Activated naive CD4-positive, alpha-beta T cell treated with anti-CD3 and anti-CD28 coated beads, Interleukin-2, amount 10 ng/mL, durations not matched to agents 7 days and 5 days (primary cell): ENCODE measurements around the gene TOM1L2.
A peak's percentile ranks its signal among the peaks of the same experiment; 100 is the strongest.

Source experiments
- CTCF ChIA-PET: fragments of 350-600 bp; sonication (Branson Sonifier 250); formaldehyde crosslinking; loops from one replicate; lab custom pipeline; 2021; ENCODE audit warnings: antibody characterized with exemption; lab: Charles Lee
- DNase-seq: peaks from one replicate; pipeline ENCODE4 v3.0.0-alpha.2; 2020
- H3K27ac Mint-ChIP-seq: one replicate; pipeline ENCODE4 v1.8.0; 2021; ENCODE audit warnings: mild to moderate bottlenecking, moderate library complexity, mixed read lengths
- H3K27me3 Mint-ChIP-seq: one replicate; pipeline ENCODE4 v1.8.0; 2021; ENCODE audit warnings: mild to moderate bottlenecking, mixed read lengths
- H3K36me3 Mint-ChIP-seq: one replicate; pipeline ENCODE4 v1.8.0; 2021; ENCODE audit warnings: mixed read lengths
- H3K4me1 Mint-ChIP-seq: one replicate; pipeline ENCODE4 v1.8.0; 2021; ENCODE audit warnings: mixed read lengths
- H3K4me3 Mint-ChIP-seq: one replicate; pipeline ENCODE4 v1.8.0; 2021; ENCODE audit warnings: mild to moderate bottlenecking, moderate library complexity, mixed read lengths
- H3K9me3 Mint-ChIP-seq: one replicate; pipeline ENCODE4 v1.8.0; 2021; ENCODE audit warnings: mixed read lengths

Gene TOM1L2

DNA sequence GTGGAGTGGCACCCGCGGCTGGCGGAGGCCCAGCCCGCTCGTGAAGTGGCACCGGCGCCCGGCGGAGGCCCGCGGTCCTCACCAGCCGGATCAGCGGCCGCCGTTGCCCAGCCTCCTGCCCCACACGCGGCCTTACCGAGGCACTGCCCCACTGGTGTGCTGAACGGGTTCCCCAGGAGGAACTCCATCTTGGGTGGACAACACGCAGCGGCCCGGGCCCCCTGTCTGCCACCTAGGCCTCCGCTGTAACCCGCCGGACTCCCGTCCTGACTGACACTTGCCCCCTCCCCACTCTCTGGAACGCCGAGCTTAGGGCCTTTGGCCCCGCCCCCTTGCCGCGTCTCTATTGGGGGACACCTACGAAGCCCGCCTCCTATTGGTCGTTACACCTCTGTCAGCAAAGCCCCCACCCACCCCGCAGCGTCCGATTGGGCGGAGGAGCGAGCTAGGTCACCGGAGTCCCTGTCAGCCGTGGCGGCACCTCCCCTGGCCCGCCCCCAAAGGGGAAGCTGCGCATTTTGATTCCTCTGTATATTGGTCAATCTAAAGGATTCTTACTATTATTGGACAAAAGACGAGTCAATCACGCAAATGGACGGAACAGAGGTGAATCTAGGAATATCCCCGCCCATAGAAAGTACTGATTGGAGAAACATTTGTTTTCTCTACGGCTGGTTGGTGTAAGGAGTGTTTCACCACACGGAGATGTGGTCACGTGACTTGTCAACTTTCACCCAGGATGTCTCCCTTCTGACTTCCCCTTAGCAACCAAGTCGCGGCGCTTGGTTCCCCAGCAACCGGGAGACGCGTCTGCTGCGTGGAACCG is at the start of gene TOM1L2, which contains the start of gene DRC3:
TOM1L2 (minus strand) TSS at position 275 of the 826 bp plus-strand sequence; CDS start at position 188, 87 bp downstream.
DRC3 (plus strand) TSS at position 737 of the 826 bp plus-strand sequence. CDS start 4,737 bp downstream, outside the sequence.
- H3K9me3 Mint-ChIP-seq = no peaks in the 10 kb centered on the region
- peaks cover 2% of the 10 kb centered on the region for H3K36me3 Mint-ChIP-seq
- DNase-seq = peak; percentile 100
- H3K4me1 Mint-ChIP-seq = peaks cover 44% of the 10 kb centered on the region
- peaks cover 7% of the 10 kb centered on the region for H3K27me3 Mint-ChIP-seq
- CTCF ChIA-PET = interaction anchor here (0.5 to 3.1 kb wide), 8 partner anchors 11 to 804 kb away, joined by 3 to 9 read pairs (median 4); no protein-coding TSS in a partner anchor
- peak within 1 kb of the TSS; percentile 97 for H3K4me3 Mint-ChIP-seq
- peak within 1 kb of the TSS; percentile 95 for H3K27ac Mint-ChIP-seq

DNA sequence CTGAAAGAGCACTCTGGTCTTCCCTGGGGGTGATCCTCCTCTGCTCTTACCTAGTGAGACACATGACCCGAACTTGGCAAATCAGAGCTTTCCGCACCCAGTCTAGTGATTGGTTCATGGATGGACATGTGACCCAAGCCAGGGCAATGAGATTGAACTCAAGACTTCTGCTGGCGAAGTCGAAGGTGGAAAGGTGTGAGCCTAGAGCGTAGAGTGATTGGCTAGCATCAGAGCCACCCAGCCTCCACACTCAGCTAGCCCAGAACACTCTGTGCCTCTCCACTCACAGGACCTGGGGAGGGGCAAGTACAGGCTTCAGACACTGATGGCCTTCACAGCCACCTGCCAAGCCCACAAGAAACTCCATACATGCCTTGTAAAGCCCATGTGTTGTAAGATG is 49.2 kb upstream of the TOM1L2 start:
- H3K9me3 Mint-ChIP-seq = no peaks in the 10 kb centered on the region
- H3K36me3 Mint-ChIP-seq = peaks cover 6% of the 10 kb centered on the region
- no peak overlapping the region for H3K27ac Mint-ChIP-seq
- DNase-seq = no peak
- no peak overlapping the region for H3K4me3 Mint-ChIP-seq
- H3K27me3 Mint-ChIP-seq = no peaks in the 10 kb centered on the region
- CTCF ChIA-PET = interaction anchor here (1.3 kb wide), 1 partner anchor 36 kb away, joined by 5 read pairs; no protein-coding TSS in a partner anchor
- H3K4me1 Mint-ChIP-seq = peaks cover 7% of the 10 kb centered on the region

DNA sequence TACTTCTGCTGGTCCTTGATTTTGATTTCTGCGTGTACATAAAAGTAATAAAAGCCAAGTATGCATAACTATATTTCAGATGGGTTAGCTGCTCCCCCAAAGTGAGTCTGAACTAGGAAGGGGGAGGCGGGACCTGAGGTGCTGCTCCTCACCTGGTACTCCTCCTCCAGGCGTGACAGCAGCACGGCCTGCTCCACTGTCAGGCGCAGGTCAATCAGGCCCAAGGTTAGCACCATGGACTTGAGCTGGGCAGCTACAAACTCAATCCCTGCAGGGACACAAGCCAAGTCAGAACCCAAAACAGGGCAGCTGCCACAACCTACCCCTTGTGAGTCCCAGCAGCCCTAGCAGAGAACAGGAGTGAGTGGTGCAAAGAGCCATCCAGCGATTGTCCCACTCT is 48.8 kb upstream of the TOM1L2 start:
- H3K27ac Mint-ChIP-seq = peak overlapping the region; percentile 5
- CTCF ChIA-PET = no interaction called here
- no peak overlapping the region for H3K4me3 Mint-ChIP-seq
- DNase-seq = no peak
- H3K4me1 Mint-ChIP-seq = peaks cover 4% of the 10 kb centered on the region
- no peaks in the 10 kb centered on the region for H3K27me3 Mint-ChIP-seq
- H3K9me3 Mint-ChIP-seq = no peaks in the 10 kb centered on the region
- H3K36me3 Mint-ChIP-seq = peaks cover 6% of the 10 kb centered on the region

DNA sequence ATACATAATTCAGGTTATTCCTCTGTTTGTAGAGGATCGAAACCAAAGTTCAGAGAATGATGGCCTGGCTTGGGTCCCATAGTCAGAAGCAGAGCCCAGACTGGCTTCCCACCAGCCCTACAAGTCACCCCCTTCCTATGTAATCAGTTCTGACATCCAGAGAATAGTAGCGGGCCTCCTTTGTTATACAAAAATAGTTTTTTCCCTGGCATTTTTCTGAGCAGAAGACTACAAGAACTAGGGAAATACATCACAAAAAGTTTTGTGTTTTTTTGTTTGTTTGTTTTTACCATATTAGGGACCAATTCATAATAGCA is 47.6 kb upstream of the TOM1L2 start:
- H3K4me3 Mint-ChIP-seq = no peak overlapping the region
- no peak for DNase-seq
- no peak overlapping the region for H3K27ac Mint-ChIP-seq
- H3K36me3 Mint-ChIP-seq = peaks cover 4% of the 10 kb centered on the region
- no peaks in the 10 kb centered on the region for H3K4me1 Mint-ChIP-seq
- no peaks in the 10 kb centered on the region for H3K9me3 Mint-ChIP-seq
- H3K27me3 Mint-ChIP-seq = no peaks in the 10 kb centered on the region
- CTCF ChIA-PET = interaction anchor here (1.5 kb wide), 1 partner anchor 11 kb away, joined by 3 read pairs; no protein-coding TSS in a partner anchor

DNA sequence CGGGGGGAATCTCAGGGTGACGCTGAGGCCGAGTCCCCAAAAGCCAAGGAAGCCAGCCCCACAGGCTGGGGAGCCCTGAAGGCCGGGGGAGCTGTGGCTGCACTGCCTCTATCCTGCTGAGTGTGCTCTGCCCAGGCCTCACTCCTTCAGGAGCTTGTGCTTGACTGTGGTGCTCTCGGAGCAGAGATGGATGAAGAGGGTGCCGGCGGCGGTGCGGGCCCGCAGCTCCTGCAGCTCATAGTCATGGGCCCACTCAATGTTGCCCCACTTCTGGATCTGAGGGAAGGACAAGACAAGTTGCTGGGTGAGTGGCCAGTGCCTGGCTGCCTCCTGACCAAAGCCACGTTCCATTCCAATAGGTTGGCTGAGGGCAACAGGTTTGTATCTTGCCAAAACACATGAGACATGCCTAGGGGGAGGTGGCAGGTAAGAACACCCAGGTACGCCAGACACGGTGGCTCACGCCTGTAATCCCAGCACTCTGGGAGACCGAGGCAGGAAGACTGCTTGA is 46.3 kb upstream of the TOM1L2 start:
- no peak overlapping the region for H3K27ac Mint-ChIP-seq
- no peak overlapping the region for H3K4me3 Mint-ChIP-seq
- no peak for DNase-seq

DNA sequence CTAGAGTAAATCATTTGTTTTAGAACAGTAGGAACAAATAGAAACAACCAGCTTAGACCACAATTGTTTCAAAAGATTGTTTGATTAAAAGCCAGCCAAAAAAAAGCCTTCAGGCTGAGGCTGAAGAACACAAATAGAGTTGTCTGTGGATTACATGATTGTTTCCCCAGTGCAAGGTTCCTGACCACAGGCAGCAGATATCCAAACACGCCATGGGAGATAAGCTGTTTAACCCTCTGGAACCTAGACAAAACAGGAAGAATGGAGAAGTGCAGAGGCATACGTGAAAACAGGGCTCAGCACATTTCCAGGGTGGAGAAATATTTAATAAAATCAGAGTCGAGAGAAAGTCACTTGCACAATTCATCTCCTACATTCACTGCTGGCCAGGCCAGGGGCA is 45.8 kb upstream of the TOM1L2 start:
- Mint-ChIP-seq H3K27me3 (no peaks in the 10 kb centered on the region), H3K9me3 (no peaks in the 10 kb centered on the region), H3K27ac (no peak overlapping the region), H3K36me3 (peaks cover 6% of the 10 kb centered on the region), H3K4me1 (no peaks in the 10 kb centered on the region), H3K4me3 (no peak overlapping the region)
- no peak for DNase-seq
- CTCF ChIA-PET = no interaction called here

More for the DNA sequence above, 46.3 kb upstream of the TOM1L2 start:
- Mint-ChIP-seq H3K27me3 (no peaks in the 10 kb centered on the region), H3K36me3 (peaks cover 4% of the 10 kb centered on the region), H3K4me1 (no peaks in the 10 kb centered on the region), H3K9me3 (no peaks in the 10 kb centered on the region)
- CTCF ChIA-PET = interaction anchor here (1.5 kb wide), 1 partner anchor 10 kb away, joined by 3 read pairs; no protein-coding TSS in a partner anchor

DNA sequence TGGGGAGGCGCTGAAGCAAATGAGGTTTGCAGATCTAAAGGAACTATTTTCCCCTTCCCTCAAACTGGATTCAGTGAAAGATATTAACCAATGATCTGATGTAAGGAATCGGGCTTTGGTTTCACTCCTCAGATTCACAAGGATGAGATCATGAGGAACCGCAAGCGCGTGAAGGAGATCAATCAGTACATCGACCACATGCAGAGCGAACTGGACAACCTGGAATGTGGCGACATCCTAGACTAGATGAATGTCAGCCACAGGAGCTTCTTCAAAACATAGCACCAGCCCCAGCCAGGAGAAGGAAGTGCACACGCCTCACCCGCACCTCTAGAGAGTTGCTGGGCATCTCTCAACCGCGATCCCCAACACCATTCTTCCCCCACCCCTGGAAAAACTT is 44.2 kb upstream of the TOM1L2 start:
- CTCF ChIA-PET = interaction anchor here (0.6 kb wide), 1 partner anchor 25 kb away, joined by 3 read pairs; no protein-coding TSS in a partner anchor
- no peaks in the 10 kb centered on the region for H3K4me1 Mint-ChIP-seq
- H3K36me3 Mint-ChIP-seq = peaks cover 6% of the 10 kb centered on the region
- no peak overlapping the region for H3K27ac Mint-ChIP-seq
- no peak for DNase-seq
- H3K27me3 Mint-ChIP-seq = no peaks in the 10 kb centered on the region
- no peak overlapping the region for H3K4me3 Mint-ChIP-seq
- no peaks in the 10 kb centered on the region for H3K9me3 Mint-ChIP-seq

DNA sequence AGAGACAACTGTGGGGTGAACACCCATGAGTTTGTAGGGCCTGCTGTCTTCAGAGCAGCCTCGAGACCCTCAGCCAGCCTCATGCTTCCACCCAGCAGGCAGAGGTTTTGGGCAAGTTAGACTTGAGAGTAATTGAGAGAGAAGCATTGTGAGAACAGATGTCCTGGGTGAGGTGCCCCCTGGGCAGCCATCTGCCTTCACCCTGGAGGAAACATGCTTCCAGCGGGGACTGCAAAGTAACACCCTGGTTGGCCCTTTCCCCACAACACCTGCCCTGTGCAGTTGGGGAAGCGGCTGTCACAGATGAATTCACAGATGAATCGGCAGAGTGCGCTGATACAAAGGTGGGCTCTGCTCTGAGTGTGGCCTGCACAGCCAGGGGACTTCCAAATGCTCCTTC is 43.4 kb upstream of the TOM1L2 start:
- Mint-ChIP-seq H3K9me3 (no peaks in the 10 kb centered on the region), H3K36me3 (peaks cover 6% of the 10 kb centered on the region), H3K27me3 (no peaks in the 10 kb centered on the region), H3K4me1 (no peaks in the 10 kb centered on the region), H3K4me3 (no peak overlapping the region), H3K27ac (no peak overlapping the region)
- CTCF ChIA-PET = no interaction called here
- DNase-seq = no peak

DNA sequence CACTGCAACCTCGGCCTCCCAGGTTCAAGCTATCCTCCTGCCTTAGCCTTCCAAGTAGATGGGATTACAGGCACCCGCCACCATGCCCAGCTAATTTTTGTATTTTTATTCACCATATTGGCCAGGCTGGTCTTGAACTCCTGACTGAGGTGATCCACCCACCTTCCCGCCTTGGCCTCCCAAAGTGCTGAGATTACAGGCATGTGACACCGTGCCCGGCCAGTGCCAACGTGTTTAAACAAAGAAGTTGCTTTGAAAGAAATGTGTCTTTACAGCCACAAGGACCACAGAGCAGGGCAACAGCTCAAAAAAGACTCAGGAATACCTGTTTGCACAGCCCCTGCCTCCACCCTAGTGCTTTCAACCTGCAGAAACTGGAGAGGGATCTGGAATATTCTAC is 41.8 kb upstream of the TOM1L2 start:
- H3K9me3 Mint-ChIP-seq = no peaks in the 10 kb centered on the region
- H3K27ac Mint-ChIP-seq = no peak overlapping the region
- no peak overlapping the region for H3K4me3 Mint-ChIP-seq
- no peaks in the 10 kb centered on the region for H3K4me1 Mint-ChIP-seq
- no peaks in the 10 kb centered on the region for H3K27me3 Mint-ChIP-seq
- H3K36me3 Mint-ChIP-seq = peaks cover 6% of the 10 kb centered on the region
- no peak for DNase-seq
- CTCF ChIA-PET = no interaction called here

DNA sequence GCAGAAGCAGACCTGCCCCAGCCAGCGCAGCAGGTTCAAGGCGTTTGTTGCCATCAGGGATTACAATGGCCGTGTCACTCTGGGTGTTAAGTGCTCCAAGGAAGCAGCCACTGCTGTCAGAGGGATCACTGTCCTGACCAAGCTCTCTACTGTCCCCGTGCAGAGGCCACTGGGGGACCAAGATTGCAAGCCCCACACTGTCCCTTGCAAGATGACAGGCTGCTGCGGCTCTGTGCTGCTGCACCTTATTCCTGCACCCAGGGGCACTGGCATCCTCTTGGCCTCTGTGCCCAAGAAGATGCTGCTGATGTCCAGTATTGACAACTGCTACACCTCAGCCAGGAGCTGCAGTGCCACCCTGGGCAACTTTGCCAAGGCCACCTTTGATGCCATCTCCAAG is 39.1 kb upstream of the TOM1L2 start:
- H3K4me3 Mint-ChIP-seq = no peak overlapping the region
- DNase-seq = no peak
- H3K4me1 Mint-ChIP-seq = no peaks in the 10 kb centered on the region
- no peaks in the 10 kb centered on the region for H3K9me3 Mint-ChIP-seq
- no peaks in the 10 kb centered on the region for H3K27me3 Mint-ChIP-seq
- peaks cover 9% of the 10 kb centered on the region for H3K36me3 Mint-ChIP-seq
- CTCF ChIA-PET = no interaction called here
- no peak overlapping the region for H3K27ac Mint-ChIP-seq

DNA sequence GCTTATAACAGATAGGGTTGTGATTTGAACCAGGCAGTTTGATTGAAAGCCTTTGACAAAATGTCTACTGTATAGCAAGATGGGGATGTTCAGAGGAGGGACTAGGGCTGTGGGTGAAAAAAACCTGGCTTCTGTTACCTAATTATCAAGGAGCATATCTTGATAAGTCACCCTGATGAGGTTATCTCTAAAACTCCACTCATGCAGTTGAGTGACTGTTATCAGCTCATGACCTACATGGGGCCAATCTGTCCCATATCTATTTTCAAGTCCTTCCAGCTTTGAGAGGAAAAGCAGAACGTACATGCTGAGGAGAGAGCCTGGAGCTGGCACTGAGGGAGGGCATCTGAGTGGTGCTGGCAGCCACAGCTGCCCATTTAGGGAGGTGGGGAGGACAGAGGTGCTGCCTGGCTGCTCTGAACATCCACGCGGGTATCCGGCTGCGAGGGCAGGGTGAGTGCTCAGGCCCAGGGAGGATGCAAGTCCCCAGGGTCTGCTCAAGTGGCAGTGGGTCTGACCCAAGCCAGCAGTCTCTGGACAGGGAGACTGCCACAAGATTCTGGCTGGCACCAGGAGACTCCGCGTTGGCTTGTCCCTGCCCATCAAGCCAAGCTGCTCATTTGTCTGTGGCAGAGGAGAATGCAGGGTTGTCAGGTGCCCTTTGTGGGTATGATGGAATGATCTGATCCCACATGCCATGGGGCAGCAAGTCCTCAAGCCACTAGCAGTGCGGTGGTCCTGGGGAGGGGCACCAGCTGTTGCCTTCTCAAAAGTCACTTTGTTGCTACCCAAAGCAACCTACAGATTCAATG is 37.6 kb upstream of the TOM1L2 start:
- Mint-ChIP-seq H3K27me3 (no peaks in the 10 kb centered on the region), H3K27ac (no peak overlapping the region), H3K9me3 (no peaks in the 10 kb centered on the region), H3K36me3 (peaks cover 4% of the 10 kb centered on the region), H3K4me3 (no peak overlapping the region), H3K4me1 (no peaks in the 10 kb centered on the region)
- no peak for DNase-seq
- CTCF ChIA-PET = interaction anchor here (1.5 kb wide), 1 partner anchor 9 kb away, joined by 3 read pairs; no protein-coding TSS in a partner anchor

DNA sequence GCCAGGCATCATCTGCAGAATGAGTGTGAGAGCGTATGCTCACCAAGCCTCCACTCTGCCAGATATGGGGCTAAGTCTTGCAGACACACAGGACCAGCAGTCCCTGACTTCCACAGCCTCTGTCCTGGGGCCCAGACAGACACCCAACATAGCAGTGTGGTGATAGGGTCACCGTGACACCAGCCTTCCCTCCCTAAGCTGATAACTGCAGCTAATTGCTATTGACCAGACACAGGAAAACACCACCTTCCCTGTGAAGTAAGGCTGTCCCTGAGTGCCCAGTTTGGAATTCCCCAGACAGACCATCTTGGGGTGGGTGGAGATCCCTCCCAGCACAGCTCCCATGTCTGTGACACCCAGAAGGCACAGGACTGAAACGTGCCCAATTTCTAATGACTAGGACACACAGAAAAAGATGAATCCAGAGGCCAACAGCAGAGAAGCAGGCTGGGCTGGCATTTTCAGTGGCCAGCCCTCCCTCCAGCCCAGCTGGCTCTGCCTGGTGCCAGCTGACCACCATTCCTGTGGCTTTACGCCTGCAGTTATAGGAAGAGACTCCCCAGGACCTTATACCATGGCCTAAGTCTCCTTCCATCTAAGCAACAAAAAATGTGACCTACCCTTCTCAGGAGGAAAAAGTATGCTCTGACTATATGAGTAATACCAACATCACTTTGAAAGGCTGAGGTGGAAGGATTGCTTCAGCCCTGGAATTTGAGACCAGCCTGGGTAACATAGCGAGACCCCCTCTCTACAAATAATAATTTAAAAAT is 36.5 kb upstream of the TOM1L2 start:
- H3K27me3 Mint-ChIP-seq = no peaks in the 10 kb centered on the region
- no peaks in the 10 kb centered on the region for H3K9me3 Mint-ChIP-seq
- H3K27ac Mint-ChIP-seq = no peak overlapping the region
- H3K36me3 Mint-ChIP-seq = peaks cover 4% of the 10 kb centered on the region
- CTCF ChIA-PET = interaction anchor here (1.5 kb wide), 1 partner anchor 10 kb away, joined by 3 read pairs; no protein-coding TSS in a partner anchor
- DNase-seq = no peak
- no peak overlapping the region for H3K4me3 Mint-ChIP-seq
- H3K4me1 Mint-ChIP-seq = no peaks in the 10 kb centered on the region

DNA sequence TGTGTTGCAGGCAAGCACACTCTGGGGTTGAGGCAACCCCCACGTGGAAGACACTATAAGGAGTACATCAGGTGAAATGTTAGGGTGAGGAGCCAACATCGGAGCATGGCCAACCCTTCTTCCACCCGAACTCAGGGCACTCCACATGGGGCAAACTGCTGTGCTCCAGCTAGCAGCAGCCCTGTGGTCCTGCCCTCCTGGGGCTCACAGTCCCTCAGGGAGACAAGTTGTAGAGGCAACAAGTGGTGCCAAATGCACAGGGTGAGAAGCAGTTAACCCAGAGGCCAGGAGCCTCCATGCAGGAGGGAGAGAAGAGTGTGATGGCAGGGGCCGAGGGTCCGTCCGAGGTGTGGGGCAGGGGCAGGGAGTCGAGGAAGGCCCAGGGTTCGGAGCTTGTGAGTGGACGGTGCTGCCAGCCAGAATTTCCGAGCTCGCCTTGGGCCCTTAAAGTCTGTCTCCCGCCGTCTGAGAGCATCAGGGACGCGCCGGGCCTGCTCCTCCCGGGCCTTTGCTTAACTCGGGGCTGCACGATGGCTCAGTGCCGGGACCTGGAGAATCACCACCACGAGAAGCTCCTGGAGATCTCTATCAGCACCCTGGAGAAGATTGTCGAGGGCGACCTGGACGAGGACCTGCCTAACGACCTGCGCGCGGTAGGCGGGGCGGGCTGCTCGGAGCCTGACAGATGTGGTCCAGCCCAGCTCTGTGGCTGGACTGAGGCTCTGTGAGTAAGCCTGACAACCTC is 34.5 kb upstream of the TOM1L2 start:
- no peaks in the 10 kb centered on the region for H3K27me3 Mint-ChIP-seq
- no peak for DNase-seq
- H3K27ac Mint-ChIP-seq = no peak overlapping the region
- H3K4me1 Mint-ChIP-seq = no peaks in the 10 kb centered on the region
- no peak overlapping the region for H3K4me3 Mint-ChIP-seq
- CTCF ChIA-PET = interaction anchor here (0.6 to 1.3 kb wide), 2 partner anchors 88 to 236 kb away, joined by 3 to 4 read pairs; no protein-coding TSS in a partner anchor
- H3K9me3 Mint-ChIP-seq = no peaks in the 10 kb centered on the region
- H3K36me3 Mint-ChIP-seq = peaks cover 2% of the 10 kb centered on the region
